GM21786 (cell line): ENCODE results near the gene CLASRP.

Experiments
- ATAC-seq: cut with Tn5 transposase; IDR thresholded peaks from one replicate; pipeline ENCODE4 v1.9.1; 2021; ENCODE audit not compliant: unreplicated experiment

The CLASRP gene

GRCh38 chr19:45058622-45059159 lies 19.8 kb downstream of the CLASRP start:
- no peak for ATAC-seq

- no peak for ATAC-seq
Observed at GRCh38 chr19:45059258-45059965, 20.6 kb downstream of the CLASRP start.

GRCh38 chr19:45061965-45062364 lies 23.1 kb downstream of the CLASRP start:
- no peak for ATAC-seq

GRCh38 chr19:45063851-45064801 lies 25.3 kb downstream of the CLASRP start:
- no peak for ATAC-seq

GRCh38 chr19:45066921-45067661 lies 28.2 kb downstream of the CLASRP start:
- no peak for ATAC-seq

GRCh38 chr19:45068041-45068440 lies 29.2 kb downstream of the CLASRP start:
- ATAC-seq = no peak

- no peak for ATAC-seq
Observed at GRCh38 chr19:45069056-45069455, 30.2 kb downstream of the CLASRP start.

- ATAC-seq = no peak
Observed at GRCh38 chr19:45070214-45070613, 31.4 kb downstream of the CLASRP start.

- no peak for ATAC-seq
Observed at GRCh38 chr19:45070861-45071544, 32.2 kb downstream of the CLASRP start.

GRCh38 chr19:45071545-45071938 lies 32.7 kb downstream of the CLASRP start:
- ATAC-seq = no peak

GRCh38 chr19:45071969-45072790 lies 33.3 kb downstream of the CLASRP start:
- no peak for ATAC-seq

- ATAC-seq = no peak
Observed at GRCh38 chr19:45074744-45075300, 36.0 kb downstream of the CLASRP start.

GRCh38 chr19:45075301-45076028 lies 36.6 kb downstream of the CLASRP start:
- ATAC-seq = peak; percentile 67

- ATAC-seq = peak; percentile 34
Observed at GRCh38 chr19:45076029-45076850, 37.4 kb downstream of the CLASRP start, which contains the start of gene ZNF296. ZNF296 (minus strand) TSS chr19:45076478; CDS start chr19:45076373, 105 bp downstream.

- ATAC-seq = no peak
Observed at GRCh38 chr19:45076851-45077730, 38.2 kb downstream of the CLASRP start.

- ATAC-seq = no peak
Observed at GRCh38 chr19:45078390-45079062, 39.7 kb downstream of the CLASRP start.
